Astrocyte (in vitro differentiated cells and primary cell): ENCODE results near the gene OR4N2. TPM values are rescaled to one million over a fixed set of nuclear protein-coding genes. Genes with fewer than 3 reads are reported as not detected.
"Not testable (repeated sequence)": the region's sequence is repeated elsewhere in the genome, so short reads cannot be mapped to it uniquely, and the experiment has no call there.

Source experiments
- DNase-seq: peaks from one replicate; pipeline ENCODE4 v3.0.0-alpha.2; 2010; ENCODE audit warnings: low read depth
- FAIRE-seq: peaks from 2 replicates; lab custom pipeline; 2011; peaks lifted over from hg19 to GRCh38; lab: Jason Lieb, UNC
- H2AFZ ChIP-seq: 2 replicates; pipeline ENCODE4 v1.6.0; 2012; ENCODE audit warnings: low read depth, low read length, inconsistent platforms
- H3K27ac ChIP-seq: 2 replicates; pipeline ENCODE4 v1.5.1; 2011; ENCODE audit warnings: low read depth, low read length, inconsistent platforms
- H3K27me3 ChIP-seq: 2 replicates; pipeline ENCODE4 v1.6.0; 2011; ENCODE audit warnings: low read length, inconsistent platforms; ENCODE audit not compliant: insufficient read depth
- H3K36me3 ChIP-seq: 2 replicates; pipeline ENCODE4 v1.5.1; 2011; ENCODE audit warnings: low read length, inconsistent platforms; ENCODE audit not compliant: insufficient read depth
- H3K4me1 ChIP-seq: 2 replicates; pipeline ENCODE4 v1.5.1; 2011; ENCODE audit warnings: low read length, inconsistent platforms; ENCODE audit not compliant: insufficient read depth
- H3K4me2 ChIP-seq: 2 replicates; pipeline ENCODE4 v1.6.0; 2012; ENCODE audit warnings: low read length, inconsistent platforms
- H3K4me3 ChIP-seq: 2 replicates; pipeline ENCODE4 v1.5.1; 2011; ENCODE audit warnings: low read depth, mild to moderate bottlenecking, low read length, inconsistent platforms; ENCODE audit not compliant: insufficient read depth
- H3K79me2 ChIP-seq: 2 replicates; pipeline ENCODE4 v1.6.0; 2012; ENCODE audit warnings: mild to moderate bottlenecking, low read length, inconsistent platforms; ENCODE audit not compliant: insufficient read depth
- H3K9ac ChIP-seq: 2 replicates; pipeline ENCODE4 v1.6.0; 2012; ENCODE audit warnings: mild to moderate bottlenecking, low read length, inconsistent platforms
- H3K9me3 ChIP-seq: 2 replicates; pipeline ENCODE4 v1.5.1; 2012; ENCODE audit warnings: low read depth, mild to moderate bottlenecking, low read length, inconsistent platforms; ENCODE audit not compliant: insufficient read depth
- H4K20me1 ChIP-seq: 2 replicates; pipeline ENCODE4 v1.6.0; 2012; ENCODE audit warnings: low read length, inconsistent platforms; ENCODE audit not compliant: insufficient read depth
- H3K27ac Mint-ChIP-seq: one replicate; pipeline ENCODE4 v1.8.0; 2021; ENCODE audit warnings: mild to moderate bottlenecking, mixed read lengths; ENCODE audit not compliant: unreplicated experiment
- H3K27me3 Mint-ChIP-seq: one replicate; pipeline ENCODE4 v1.8.0; 2021; ENCODE audit warnings: low read depth, mixed read lengths; ENCODE audit not compliant: unreplicated experiment
- H3K36me3 Mint-ChIP-seq: one replicate; pipeline ENCODE4 v1.8.0; 2021; ENCODE audit warnings: low read depth, mixed read lengths; ENCODE audit not compliant: unreplicated experiment
- H3K4me1 Mint-ChIP-seq: one replicate; pipeline ENCODE4 v1.8.0; 2021; ENCODE audit warnings: low read depth, mixed read lengths; ENCODE audit not compliant: unreplicated experiment
- H3K4me3 Mint-ChIP-seq: one replicate; pipeline ENCODE4 v1.8.0; 2021; ENCODE audit warnings: mild to moderate bottlenecking, moderate library complexity, mixed read lengths; ENCODE audit not compliant: unreplicated experiment
- H3K9me3 Mint-ChIP-seq: one replicate; pipeline ENCODE4 v1.8.0; 2021; ENCODE audit warnings: mild to moderate bottlenecking, mixed read lengths; ENCODE audit not compliant: unreplicated experiment
- EZH2 ChIP-seq: IDR thresholded peaks from 2 replicates; pipeline ENCODE4 v1.6.1; 2012; ENCODE audit warnings: mild to moderate bottlenecking, low read length, inconsistent platforms; ENCODE audit not compliant: insufficient read depth
- total RNA-seq: library from RNA; stranded (reverse); gene quantifications from 2 replicates; pipeline ENCODE4 v1.2.1, GENCODE V29; 2021
- TF ChIP-seq, protein P1 (sequence below): IDR thresholded peaks from 2 replicates; pipeline ENCODE4 v1.5.1; 2011; ENCODE audit warnings: low read depth, mild to moderate bottlenecking, inconsistent platforms, low read length, moderate library complexity; ENCODE audit not compliant: insufficient read depth

The OR4N2 gene
- total RNA-seq, 1 donor from 2014 or later = not detected

DNA sequence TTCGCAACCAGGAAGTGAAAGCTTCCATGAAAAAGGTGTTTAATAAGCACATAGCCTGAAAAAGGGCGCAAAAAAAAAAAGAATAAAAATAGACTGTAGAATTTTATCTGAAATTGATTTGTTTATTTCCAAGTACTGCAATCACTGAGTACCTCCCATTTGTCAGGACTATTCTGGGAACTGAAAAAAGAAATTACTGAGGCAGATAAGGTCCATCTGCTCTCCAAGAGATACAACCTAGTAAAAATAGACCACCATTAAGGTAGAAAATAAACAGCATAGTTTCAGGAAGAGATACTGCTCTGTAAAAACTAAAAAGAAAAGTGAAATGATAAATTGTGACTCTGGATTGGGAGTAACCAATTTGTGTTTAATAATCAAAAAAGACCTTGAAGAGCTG, 24.7 kb downstream of the OR4N2 start:
- Histone ChIP-seq H3K4me1 (no peaks in the 10 kb centered on the region), H3K36me3 (no peaks in the 10 kb centered on the region), H3K4me3 (no peak overlapping the region), H4K20me1 (no peaks in the 10 kb centered on the region), H3K4me2 (no peak overlapping the region), H3K9ac (no peak overlapping the region), H2AFZ (no peak overlapping the region), H3K27me3 (no peaks in the 10 kb centered on the region), H3K79me2 (no peaks in the 10 kb centered on the region), H3K27ac (no peak overlapping the region), H3K9me3 (peaks cover 15% of the 10 kb centered on the region)
- Mint-ChIP-seq H3K4me1 (no peaks in the 10 kb centered on the region), H3K9me3 (peaks cover 5% of the 10 kb centered on the region), H3K27ac (no peak overlapping the region), H3K4me3 (no peak overlapping the region), H3K27me3 (no peaks in the 10 kb centered on the region), H3K36me3 (no peaks in the 10 kb centered on the region)
- DNase-seq (no peak), FAIRE-seq (no peak)
- TF ChIP-seq EZH2 = no peak
- TF ChIP-seq, protein P1, sequence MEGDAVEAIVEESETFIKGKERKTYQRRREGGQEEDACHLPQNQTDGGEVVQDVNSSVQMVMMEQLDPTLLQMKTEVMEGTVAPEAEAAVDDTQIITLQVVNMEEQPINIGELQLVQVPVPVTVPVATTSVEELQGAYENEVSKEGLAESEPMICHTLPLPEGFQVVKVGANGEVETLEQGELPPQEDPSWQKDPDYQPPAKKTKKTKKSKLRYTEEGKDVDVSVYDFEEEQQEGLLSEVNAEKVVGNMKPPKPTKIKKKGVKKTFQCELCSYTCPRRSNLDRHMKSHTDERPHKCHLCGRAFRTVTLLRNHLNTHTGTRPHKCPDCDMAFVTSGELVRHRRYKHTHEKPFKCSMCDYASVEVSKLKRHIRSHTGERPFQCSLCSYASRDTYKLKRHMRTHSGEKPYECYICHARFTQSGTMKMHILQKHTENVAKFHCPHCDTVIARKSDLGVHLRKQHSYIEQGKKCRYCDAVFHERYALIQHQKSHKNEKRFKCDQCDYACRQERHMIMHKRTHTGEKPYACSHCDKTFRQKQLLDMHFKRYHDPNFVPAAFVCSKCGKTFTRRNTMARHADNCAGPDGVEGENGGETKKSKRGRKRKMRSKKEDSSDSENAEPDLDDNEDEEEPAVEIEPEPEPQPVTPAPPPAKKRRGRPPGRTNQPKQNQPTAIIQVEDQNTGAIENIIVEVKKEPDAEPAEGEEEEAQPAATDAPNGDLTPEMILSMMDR = no peak

DNA sequence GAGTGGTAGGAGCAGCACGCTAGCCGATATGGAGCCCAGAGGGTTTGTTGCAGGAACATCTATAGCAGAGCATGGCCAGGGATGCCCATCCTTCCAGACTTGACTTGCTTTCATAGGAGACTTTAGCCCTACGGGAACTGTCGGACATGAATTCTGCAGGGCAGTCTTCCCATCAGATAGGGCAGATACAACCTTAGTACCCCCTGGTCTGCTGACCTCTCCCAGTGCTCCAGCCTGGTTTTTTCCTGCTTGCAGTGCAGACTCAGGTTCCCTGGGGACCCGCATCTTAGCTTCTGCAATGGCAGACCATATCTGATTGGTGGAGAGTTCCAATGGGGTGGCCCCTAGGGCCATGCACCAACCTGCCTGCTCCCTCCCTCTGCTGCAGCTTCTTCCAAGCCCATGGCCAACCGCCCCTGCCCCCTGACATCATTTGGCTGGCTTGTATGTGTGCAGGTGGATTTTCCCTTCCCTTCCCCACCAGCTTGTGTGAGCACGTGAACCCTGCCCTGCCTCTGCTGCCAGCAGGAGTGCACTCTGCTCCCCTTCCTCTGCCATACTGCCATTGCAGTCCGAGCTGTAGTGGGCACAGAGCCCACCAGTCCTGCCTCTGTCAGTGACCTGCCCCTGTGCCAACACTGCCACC, 30.8 kb downstream of the OR4N2 start:
- H3K4me3 Mint-ChIP-seq, FAIRE-seq, H3K36me3 ChIP-seq, H3K9me3 Mint-ChIP-seq, H3K27me3 ChIP-seq, H3K27ac ChIP-seq, H3K27me3 Mint-ChIP-seq, DNase-seq, H2AFZ ChIP-seq, H3K4me3 ChIP-seq, H3K9ac ChIP-seq, H3K4me2 ChIP-seq, H3K27ac Mint-ChIP-seq, H3K79me2 ChIP-seq, H4K20me1 ChIP-seq, H3K4me1 ChIP-seq, H3K4me1 Mint-ChIP-seq, H3K36me3 Mint-ChIP-seq: not testable (repeated sequence)
- peaks cover 23% of the 10 kb centered on the region for H3K9me3 ChIP-seq

DNA sequence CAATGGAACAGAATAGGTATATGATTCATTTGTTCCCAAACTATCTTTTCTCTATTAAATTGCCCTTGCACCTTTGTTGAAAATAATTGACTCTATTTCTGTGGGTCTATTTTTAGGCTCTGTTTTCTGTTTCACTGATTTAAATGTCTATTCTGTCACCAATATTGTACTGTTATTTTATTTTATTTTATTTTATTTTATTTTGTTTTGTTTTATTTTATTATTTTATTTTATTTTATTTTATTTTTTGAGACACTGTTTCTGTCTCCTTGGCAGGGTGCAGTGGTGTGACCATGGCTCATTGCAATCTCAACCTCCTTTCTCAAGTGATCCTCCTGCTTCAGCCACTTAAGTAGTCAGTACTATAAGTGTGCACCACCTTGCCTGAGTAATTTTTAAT, 34.9 kb downstream of the OR4N2 start:
- no peak for DNase-seq
- no peaks in the 10 kb centered on the region for H3K4me1 Mint-ChIP-seq
- FAIRE-seq = no peak
- peaks cover 2% of the 10 kb centered on the region for H3K9me3 Mint-ChIP-seq
- Histone ChIP-seq H3K36me3 (no peaks in the 10 kb centered on the region), H3K4me3 (no peak overlapping the region), H3K4me1 (no peaks in the 10 kb centered on the region), H3K27me3 (no peaks in the 10 kb centered on the region), H3K9me3 (peaks cover 21% of the 10 kb centered on the region), H2AFZ (no peak overlapping the region), H3K27ac (no peak overlapping the region), H4K20me1 (no peaks in the 10 kb centered on the region), H3K4me2 (no peak overlapping the region), H3K9ac (no peak overlapping the region), H3K79me2 (no peaks in the 10 kb centered on the region)
- no peaks in the 10 kb centered on the region for H3K36me3 Mint-ChIP-seq
- TF ChIP-seq, protein P1 = no peak
- no peak for TF ChIP-seq EZH2
- no peak overlapping the region for H3K4me3 Mint-ChIP-seq
- no peak overlapping the region for H3K27ac Mint-ChIP-seq
- no peaks in the 10 kb centered on the region for H3K27me3 Mint-ChIP-seq
